ENCODE measurements around the gene ASH1L.

ASH1L gene

GRCh38 chr1:155324037-155324716 lies 238.4 kb downstream of the ASH1L start:
- peak; percentile 81 for ATAC-seq
- TF ChIP-seq ISL1 (CRISPR knock-in tag; IDR thresholded peaks at IDR 0.05) (no peak), ZNF70 (CRISPR knock-in tag; IDR thresholded peaks at IDR 0.05) (no peak), ESRRG (CRISPR knock-in tag; IDR thresholded peaks at IDR 0.05) (no peak), PATZ1 (CRISPR knock-in tag; IDR thresholded peaks at IDR 0.05; ENCODE audit: borderline replicate concordance) (no peak; the same call in 1 of the 2 replicates), SNAI2 (CRISPR knock-in tag; IDR thresholded peaks at IDR 0.05) (no peak)

GRCh38 chr1:155323729-155324036 lies 238.9 kb downstream of the ASH1L start:
- no peak for TF ChIP-seq CSDC2 (CRISPR knock-in tag; IDR thresholded peaks at IDR 0.05)
- TF ChIP-seq TSHZ2 (CRISPR knock-in tag; IDR thresholded peaks at IDR 0.05), result no peak
- no peak for TF ChIP-seq SNAI2 (CRISPR knock-in tag; IDR thresholded peaks at IDR 0.05)
- peak; percentile 63 for ATAC-seq

GRCh38 chr1:155322953-155323728 lies 239.5 kb downstream of the ASH1L start:
- ATAC-seq, result peak; percentile 52
- TF ChIP-seq SNAI2 (CRISPR knock-in tag; IDR thresholded peaks at IDR 0.05) (no peak), BACH2 (CRISPR knock-in tag; IDR thresholded peaks at IDR 0.05; ENCODE audit: borderline replicate concordance) (no peak), ZNF70 (CRISPR knock-in tag; IDR thresholded peaks at IDR 0.05) (no peak), CSRNP3 (CRISPR knock-in tag; IDR thresholded peaks at IDR 0.05) (no peak), CREB5 (CRISPR knock-in tag; IDR thresholded peaks at IDR 0.05; ENCODE audit: low read depth) (no peak), ZNF565 (CRISPR knock-in tag; conservative IDR thresholded peaks at IDR 0.05; ENCODE audit: low read depth) (no peak), TCF4 (CRISPR knock-in tag; IDR thresholded peaks at IDR 0.05; ENCODE audit: borderline replicate concordance) (no peak), ZNF8 (CRISPR knock-in tag; IDR thresholded peaks at IDR 0.05) (no peak), TOX (CRISPR knock-in tag; IDR thresholded peaks at IDR 0.05; ENCODE audit: borderline replicate concordance) (no peak), POU6F1 (CRISPR knock-in tag; IDR thresholded peaks at IDR 0.05; ENCODE audit: borderline replicate concordance, low read depth) (no peak; the same call in 1 of the 2 replicates), ZFP30 (CRISPR knock-in tag; IDR thresholded peaks at IDR 0.05) (no peak), ZC3H10 (CRISPR knock-in tag; IDR thresholded peaks at IDR 0.05) (no peak), OSR1 (CRISPR knock-in tag; IDR thresholded peaks at IDR 0.05) (no peak), ESRRG (CRISPR knock-in tag; IDR thresholded peaks at IDR 0.05) (no peak), ISL1 (CRISPR knock-in tag; IDR thresholded peaks at IDR 0.05) (no peak)

All from SK-N-SH treated with all-trans-retinoic acid at 6 μM for 48 hours (cell line).